ENCODE results near the gene AAK1. TPM values are rescaled to one million over a fixed set of nuclear protein-coding genes. Genes with fewer than 3 reads are reported as not detected.

The AAK1 gene
- total RNA-seq, 1 experiment from 2014 or later: 46.8 TPM

DNA sequence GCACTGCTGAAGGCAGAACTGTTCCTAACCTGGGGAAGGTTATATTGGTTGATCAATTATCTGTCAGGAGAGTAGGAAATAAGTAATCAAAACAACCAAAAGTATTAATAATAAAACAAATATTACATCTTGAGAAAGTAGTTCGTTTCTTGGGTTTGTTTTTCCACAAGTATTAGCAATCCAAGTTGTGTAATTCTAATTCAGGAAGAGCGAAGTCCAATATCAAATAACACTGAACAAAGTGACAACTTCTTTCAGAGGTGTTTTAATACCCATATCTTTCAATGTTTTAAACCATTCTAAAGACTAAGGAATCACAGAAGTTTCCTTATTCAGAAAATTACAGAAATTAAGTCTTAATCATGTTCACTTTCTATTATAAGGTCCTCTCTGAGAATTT, 171.7 kb downstream of the AAK1 start:
- TF ChIP-seq EZH2phosphoT487 (IDR thresholded peaks at IDR 0.05; ENCODE audit: borderline replicate concordance, low read length): no peak
- TF ChIP-seq EZH2 (IDR thresholded peaks at IDR 0.05; ENCODE audit: low read length, unreplicated experiment): no peak
- TF ChIP-seq, protein P1, sequence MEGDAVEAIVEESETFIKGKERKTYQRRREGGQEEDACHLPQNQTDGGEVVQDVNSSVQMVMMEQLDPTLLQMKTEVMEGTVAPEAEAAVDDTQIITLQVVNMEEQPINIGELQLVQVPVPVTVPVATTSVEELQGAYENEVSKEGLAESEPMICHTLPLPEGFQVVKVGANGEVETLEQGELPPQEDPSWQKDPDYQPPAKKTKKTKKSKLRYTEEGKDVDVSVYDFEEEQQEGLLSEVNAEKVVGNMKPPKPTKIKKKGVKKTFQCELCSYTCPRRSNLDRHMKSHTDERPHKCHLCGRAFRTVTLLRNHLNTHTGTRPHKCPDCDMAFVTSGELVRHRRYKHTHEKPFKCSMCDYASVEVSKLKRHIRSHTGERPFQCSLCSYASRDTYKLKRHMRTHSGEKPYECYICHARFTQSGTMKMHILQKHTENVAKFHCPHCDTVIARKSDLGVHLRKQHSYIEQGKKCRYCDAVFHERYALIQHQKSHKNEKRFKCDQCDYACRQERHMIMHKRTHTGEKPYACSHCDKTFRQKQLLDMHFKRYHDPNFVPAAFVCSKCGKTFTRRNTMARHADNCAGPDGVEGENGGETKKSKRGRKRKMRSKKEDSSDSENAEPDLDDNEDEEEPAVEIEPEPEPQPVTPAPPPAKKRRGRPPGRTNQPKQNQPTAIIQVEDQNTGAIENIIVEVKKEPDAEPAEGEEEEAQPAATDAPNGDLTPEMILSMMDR (conservative IDR thresholded peaks at IDR 0.05; ENCODE audit: low read depth, low read length): no peak
- no peaks in the 10 kb centered on the region for H3K27me3 ChIP-seq (ENCODE audit: low read length)
- H2AFZ ChIP-seq (ENCODE audit: low read length): no peak overlapping the region
- no peak for DNase-seq
- no peak overlapping the region for H3K9ac ChIP-seq (ENCODE audit: low read length)
- no peaks in the 10 kb centered on the region for H3F3A ChIP-seq (ENCODE audit: low read length, unreplicated experiment)
- BruUV-seq (replicated peaks): no TSS peak
- ChIA-PET POLR2A (ENCODE audit: unreplicated experiment) (no interaction called here), CTCF (no interaction called here)
- H3K79me2 ChIP-seq (ENCODE audit: low read length): no peaks in the 10 kb centered on the region
- H3K4me1 ChIP-seq (ENCODE audit: insufficient read depth, low read length): no peaks in the 10 kb centered on the region
- intact Hi-C loops (cut with micrococcal nuclease): no loop called here
- no peaks in the 10 kb centered on the region for H3K9me2 ChIP-seq (replicated peaks; ENCODE audit: low read length)
- no peak overlapping the region for H3K27ac ChIP-seq (ENCODE audit: low read length)
- H3K4me3 ChIP-seq (ENCODE audit: low read length): no peak overlapping the region
- no peaks in the 10 kb centered on the region for H4K20me1 ChIP-seq (ENCODE audit: low read length)
- H3K9me3 ChIP-seq (ENCODE audit: low read length): no peaks in the 10 kb centered on the region
- H3K4me2 ChIP-seq (ENCODE audit: low read length): no peak overlapping the region
- no peak for ATAC-seq
- no peaks in the 10 kb centered on the region for H3K36me3 ChIP-seq (ENCODE audit: low read depth, low read length)

GRCh38 chr2:69470911-69471310, 172.6 kb downstream of the AAK1 start:
- H3K9ac ChIP-seq (ENCODE audit: low read length): no peak overlapping the region
- H3K9me3 ChIP-seq (ENCODE audit: low read length): no peaks in the 10 kb centered on the region

GRCh38 chr2:69469784-69470183, 173.8 kb downstream of the AAK1 start:
- DNase-seq (no peak), ATAC-seq (no peak)
- no TSS peak for BruUV-seq (replicated peaks)
- no peaks in the 10 kb centered on the region for H3K27me3 ChIP-seq (ENCODE audit: low read length)
- no peaks in the 10 kb centered on the region for H3F3A ChIP-seq (ENCODE audit: low read length, unreplicated experiment)
- no peaks in the 10 kb centered on the region for H4K20me1 ChIP-seq (ENCODE audit: low read length)
- no peak overlapping the region for H3K27ac ChIP-seq (ENCODE audit: low read length)
- no peaks in the 10 kb centered on the region for H3K79me2 ChIP-seq (ENCODE audit: low read length)
- POLR2A ChIA-PET (ENCODE audit: unreplicated experiment): no interaction called here
- CTCF ChIA-PET: no interaction called here
- no peak overlapping the region for H3K4me3 ChIP-seq (ENCODE audit: low read length)
- no peaks in the 10 kb centered on the region for H3K9me3 ChIP-seq (ENCODE audit: low read length)
- H3K4me2 ChIP-seq (ENCODE audit: low read length): no peak overlapping the region
- no peaks in the 10 kb centered on the region for H3K4me1 ChIP-seq (ENCODE audit: insufficient read depth, low read length)
- H2AFZ ChIP-seq (ENCODE audit: low read length): no peak overlapping the region
- no peaks in the 10 kb centered on the region for H3K36me3 ChIP-seq (ENCODE audit: low read depth, low read length)
- TF ChIP-seq, protein P1 (conservative IDR thresholded peaks at IDR 0.05; ENCODE audit: low read depth, low read length): no peak
- no peak for TF ChIP-seq EZH2 (IDR thresholded peaks at IDR 0.05; ENCODE audit: low read length, unreplicated experiment)
- TF ChIP-seq EZH2phosphoT487 (IDR thresholded peaks at IDR 0.05; ENCODE audit: borderline replicate concordance, low read length): no peak
- H3K9me2 ChIP-seq (replicated peaks; ENCODE audit: low read length): no peaks in the 10 kb centered on the region
- intact Hi-C loops (cut with micrococcal nuclease): no loop called here
- H3K9ac ChIP-seq (ENCODE audit: low read length): no peak overlapping the region

More at GRCh38 chr2:69470911-69471310, 172.6 kb downstream of the AAK1 start:
- no peaks in the 10 kb centered on the region for H3K4me1 ChIP-seq (ENCODE audit: insufficient read depth, low read length)
- DNase-seq: no peak
- intact Hi-C loops (cut with micrococcal nuclease): no loop called here
- BruUV-seq (replicated peaks): no TSS peak
- CTCF ChIA-PET: no interaction called here
- H3K79me2 ChIP-seq (ENCODE audit: low read length): no peaks in the 10 kb centered on the region
- H2AFZ ChIP-seq (ENCODE audit: low read length): no peak overlapping the region
- H4K20me1 ChIP-seq (ENCODE audit: low read length): no peaks in the 10 kb centered on the region
- H3K4me3 ChIP-seq (ENCODE audit: low read length): no peak overlapping the region
- no peaks in the 10 kb centered on the region for H3F3A ChIP-seq (ENCODE audit: low read length, unreplicated experiment)
- H3K36me3 ChIP-seq (ENCODE audit: low read depth, low read length): no peaks in the 10 kb centered on the region
- no peak overlapping the region for H3K27ac ChIP-seq (ENCODE audit: low read length)
- no peaks in the 10 kb centered on the region for H3K9me2 ChIP-seq (replicated peaks; ENCODE audit: low read length)
- no peak overlapping the region for H3K4me2 ChIP-seq (ENCODE audit: low read length)
- POLR2A ChIA-PET (ENCODE audit: unreplicated experiment): no interaction called here
- no peak for ATAC-seq
- TF ChIP-seq, protein P1 (conservative IDR thresholded peaks at IDR 0.05; ENCODE audit: low read depth, low read length): no peak
- TF ChIP-seq EZH2phosphoT487 (IDR thresholded peaks at IDR 0.05; ENCODE audit: borderline replicate concordance, low read length) (no peak), EZH2 (IDR thresholded peaks at IDR 0.05; ENCODE audit: low read length, unreplicated experiment) (no peak)
- H3K27me3 ChIP-seq (ENCODE audit: low read length): no peaks in the 10 kb centered on the region
